Measurements from ENCODE around the gene KDM4D. TPM values are rescaled to one million over a fixed set of nuclear protein-coding genes. Genes with fewer than 3 reads are reported as not detected.

KDM4D gene
- total and polyA plus RNA-seq, 2 of the 4 experiments (the other 2 are of a cell fraction), result 0.90 to 1.1 TPM

GRCh38 chr11:95035316-95035715 is 61.8 kb downstream of the KDM4D start:
- no peak overlapping the region for H3K4me2 ChIP-seq (ENCODE audit: low read depth, low read length)
- no peak for TF ChIP-seq POLR2A (IDR thresholded peaks at IDR 0.05; ENCODE audit: low read depth, low read length)
- no peak for TF ChIP-seq MXI1 (IDR thresholded peaks at IDR 0.05; ENCODE audit: borderline replicate concordance, low read depth, low read length)
- TF ChIP-seq SMC3 (IDR thresholded peaks at IDR 0.05; ENCODE audit: low read depth, low read length), result no peak
- no peak for TF ChIP-seq BHLHE40 (IDR thresholded peaks at IDR 0.05; ENCODE audit: low read depth, low read length)
- no peak for TF ChIP-seq RFX5 (IDR thresholded peaks at IDR 0.05; ENCODE audit: low read depth, low read length)
- no peak for TF ChIP-seq RCOR1 (IDR thresholded peaks at IDR 0.05; ENCODE audit: insufficient replicate concordance, low read length)
- no peak for TF ChIP-seq CTCF (conservative IDR thresholded peaks at IDR 0.05; ENCODE audit: low read depth, low read length)
- TF ChIP-seq RAD21 (IDR thresholded peaks at IDR 0.05; ENCODE audit: low read length), result no peak
- no peak for TF ChIP-seq NFE2L2 (IDR thresholded peaks at IDR 0.05; ENCODE audit: low read depth, low read length)
- no peak for TF ChIP-seq MAZ (IDR thresholded peaks at IDR 0.05; ENCODE audit: borderline replicate concordance, low read depth, low read length)
- no peak for TF ChIP-seq CHD1 (IDR thresholded peaks at IDR 0.05; ENCODE audit: low read depth, low read length)
- no peak for TF ChIP-seq ELK1 (IDR thresholded peaks at IDR 0.05; ENCODE audit: borderline replicate concordance, low read depth, low read length)
- no peak for TF ChIP-seq CEBPB (IDR thresholded peaks at IDR 0.05; ENCODE audit: low read depth, low read length)
- no peak for TF ChIP-seq FOS (IDR thresholded peaks at IDR 0.05; ENCODE audit: low read depth, low read length)
- TF ChIP-seq MAFK (IDR thresholded peaks at IDR 0.05; ENCODE audit: low read depth, low read length), result no peak
- no peak for TF ChIP-seq USF2 (IDR thresholded peaks at IDR 0.05; ENCODE audit: low read depth, low read length)
- H4K8ac ChIP-seq (ENCODE audit: low read depth in 2 of 2, low read length in 2 of 2), result no peak overlapping the region
- ATAC-seq (ENCODE audit: low read depth), result no peak
- H2AK5ac ChIP-seq (ENCODE audit: low read depth, low read length), result no peak overlapping the region
- no peaks in the 10 kb centered on the region for H3K36me3 ChIP-seq (ENCODE audit: control insufficient read depth, insufficient read depth, low read length)
- in situ Hi-C loops (cut with MboI; ENCODE audit: low sequenced_read_pairs), result no loop called here
- no peak overlapping the region for H2BK120ac ChIP-seq (ENCODE audit: low read depth, low read length)
- no peak overlapping the region for H3K56ac ChIP-seq (ENCODE audit: extremely low read depth, insufficient read depth, low read length)
- H3K4me3 ChIP-seq (ENCODE audit: insufficient read depth, low read depth, low read length), result no peak overlapping the region
- no peak overlapping the region for H2BK20ac ChIP-seq (ENCODE audit: low read depth, low read length)
- intact Hi-C loops (cut with micrococcal nuclease), result no loop called here
- no peak overlapping the region for H3K18ac ChIP-seq (ENCODE audit: low read depth, low read length)
- WGBS, 2 experiments (ENCODE audit: extremely low coverage in 2 of 2, insufficient read length in 1 of 2), result no CpG with 5 or more reads among the region's 2 CpGs
- no peak overlapping the region for H3K9ac ChIP-seq (ENCODE audit: low read depth, low read length)
- ChIA-PET CTCF (no interaction called here), POLR2A (ENCODE audit: unreplicated experiment) (interaction anchor here (0.6 kb wide), 1 partner anchor 42 kb away, joined by 6 read pairs; no protein-coding TSS in a partner anchor)
- no peaks in the 10 kb centered on the region for H3K9me3 ChIP-seq (ENCODE audit: control insufficient read depth, insufficient read depth, low read length)
- no peaks in the 10 kb centered on the region for H3K9me1 ChIP-seq (ENCODE audit: insufficient read depth, low read length)
- H3K14ac ChIP-seq (replicated peaks; ENCODE audit: low read depth, low read length), result no peak overlapping the region
- H2BK15ac ChIP-seq (ENCODE audit: low read depth, low read length), result no peak overlapping the region
- no peak for DNase-seq
- H3K79me1 ChIP-seq (ENCODE audit: low read depth in 1 of 2, low read length in 2 of 2), result no peaks in the 10 kb centered on the region
- no peak overlapping the region for H2BK5ac ChIP-seq (ENCODE audit: low read depth, low read length, poor library complexity, severe bottlenecking)
- H3K4ac ChIP-seq (ENCODE audit: low read depth, low read length), result no peak overlapping the region
- H3K27ac ChIP-seq (ENCODE audit: insufficient read depth, low read length), result no peak overlapping the region
- no peaks in the 10 kb centered on the region for H4K20me1 ChIP-seq (ENCODE audit: insufficient read depth, low read length)
- dilution Hi-C loops (cut with HindIII; ENCODE audit: low sequenced_read_pairs, unreplicated experiment), result no loop called here
- H3K23ac ChIP-seq (ENCODE audit: low read depth, low read length), result no peak overlapping the region
- H3K27me3 ChIP-seq (ENCODE audit: control insufficient read depth, insufficient read depth, low read length), result peaks cover 12% of the 10 kb centered on the region
- H2AFZ ChIP-seq (replicated peaks; ENCODE audit: low read length, poor library complexity), result no peak overlapping the region
- no peak overlapping the region for H2AK9ac ChIP-seq (replicated peaks; ENCODE audit: low read depth, low read length, poor library complexity)
- H4K5ac ChIP-seq (ENCODE audit: low read depth, low read length), result no peak overlapping the region
- no peaks in the 10 kb centered on the region for H3K4me1 ChIP-seq (ENCODE audit: control insufficient read depth, insufficient read depth, low read length)
- BruUV-seq (replicated peaks), result no TSS peak
- H4K91ac ChIP-seq (ENCODE audit: insufficient read depth, low read depth, low read length), result no peak overlapping the region
